Measurements from ENCODE around the gene ADAM12.

DNA sequence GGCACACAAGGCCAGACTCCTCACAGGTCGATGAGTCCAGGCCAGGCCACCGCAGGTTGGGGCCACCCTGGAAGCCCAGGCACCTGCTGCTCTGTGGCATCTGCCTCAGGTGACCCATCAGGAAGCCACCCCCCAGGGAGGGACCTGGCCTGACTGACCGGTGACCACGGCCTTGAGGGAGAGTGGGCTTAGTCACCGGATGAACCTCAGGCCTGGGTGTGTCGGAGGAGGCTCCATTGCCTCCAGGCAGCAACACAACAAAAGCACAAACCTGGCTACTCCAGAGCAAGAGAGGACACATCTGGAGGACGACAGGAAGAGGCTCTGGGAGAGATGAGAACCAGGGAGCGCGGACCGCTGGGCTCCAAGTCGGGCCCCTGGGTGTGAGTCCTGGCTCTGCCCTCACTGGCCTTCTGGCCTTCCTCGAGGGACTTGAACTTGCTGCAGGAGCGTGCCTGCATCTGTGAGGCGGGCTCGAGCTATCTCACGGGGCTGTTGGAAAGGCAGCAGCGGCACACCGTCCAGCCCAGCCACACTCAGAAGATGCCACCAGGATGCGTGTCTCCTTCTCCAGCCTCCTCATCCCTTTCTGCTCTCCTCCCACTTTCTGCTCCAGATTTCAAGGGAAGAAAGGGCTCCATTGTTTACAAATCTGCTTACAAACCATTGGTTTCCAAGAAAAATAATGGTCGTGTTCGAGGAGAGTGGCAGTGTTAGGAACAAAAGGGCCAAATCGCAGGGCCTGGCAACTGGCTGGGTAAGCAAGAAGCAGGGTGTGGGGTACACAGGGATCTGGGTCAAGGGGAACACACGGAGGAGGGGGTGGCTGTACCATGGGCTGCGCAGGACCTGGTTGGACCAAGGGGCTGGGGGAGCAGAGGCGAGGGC, 152.9 kb downstream of the ADAM12 start:
- TF ChIP-seq CTCF (IDR thresholded peaks at IDR 0.05; ENCODE audit: borderline replicate concordance, extremely low read depth, low read length, poor library complexity, severe bottlenecking): no peak
- TF ChIP-seq EZH2 (IDR thresholded peaks at IDR 0.05; ENCODE audit: borderline replicate concordance, low read depth, low read length, severe bottlenecking): no peak
